LNCaP clone FGC (cell line): Measurements from ENCODE around the gene PHGDH.

Experiments
- DNase-seq: peaks from one replicate; pipeline ENCODE4 v3.0.0-alpha.2; 2011; ENCODE audit warnings: low read depth
- H3K4me3 ChIP-seq: 2 replicates; pipeline ENCODE4 v1.5.1; 2011; ENCODE audit warnings: mild to moderate bottlenecking, low read depth, low read length, control low read depth
- CTCF ChIP-seq: IDR thresholded peaks from 2 replicates; pipeline ENCODE4 v1.5.1; 2012; ENCODE audit warnings: mild to moderate bottlenecking; ENCODE audit not compliant: control insufficient read depth, insufficient read depth; ENCODE audit errors: extremely low read depth

PHGDH gene

GRCh38 chr1:119767486-119767885 lies 55.8 kb downstream of the PHGDH start:
- H3K4me3 ChIP-seq = no peak overlapping the region
- no peak for TF ChIP-seq CTCF
- DNase-seq = no peak

GRCh38 chr1:119768778-119769177 lies 57.0 kb downstream of the PHGDH start, which contains the start of gene HMGCS2:
Gene HMGCS2, minus strand, starts transcription at chr1:119768905. Its CDS starts 61 bp downstream, at chr1:119768844.
- no peak for TF ChIP-seq CTCF
- peak within 1 kb of the TSS; percentile 1; the same call in 1 of the 2 replicates for H3K4me3 ChIP-seq
- DNase-seq = peak; percentile 49

- DNase-seq = no peak
- TF ChIP-seq CTCF = no peak
- no peak overlapping the region for H3K4me3 ChIP-seq
These were observed 59.3 kb downstream of the PHGDH start for GRCh38 chr1:119771016-119771415.

GRCh38 chr1:119771770-119772169 lies 60.0 kb downstream of the PHGDH start:
- TF ChIP-seq CTCF = no peak
- DNase-seq = no peak
- no peak overlapping the region for H3K4me3 ChIP-seq

- DNase-seq = no peak
- TF ChIP-seq CTCF = no peak
- no peak overlapping the region for H3K4me3 ChIP-seq
These were observed 60.6 kb downstream of the PHGDH start for GRCh38 chr1:119772298-119772697.

- DNase-seq = peak; percentile 41
- no peak for TF ChIP-seq CTCF
- H3K4me3 ChIP-seq = no peak overlapping the region
These were observed 62.0 kb downstream of the PHGDH start for GRCh38 chr1:119773711-119774241.
